MM.1S (cell line): ENCODE results near the gene PRKCZ.

ENCODE experiments used
- DNase-seq: peaks from one replicate; pipeline ENCODE4 v3.0.0-alpha.2; 2015
- H2AFZ ChIP-seq: fragments of 300-600 bp; sonication (generic); 2 replicates; pipeline ENCODE4 v1.6.0; 2016; ENCODE audit warnings: antibody characterized with exemption, low read length
- H3F3A ChIP-seq: fragments of 300-600 bp; sonication (generic); 2 replicates; pipeline ENCODE4 v1.6.1; 2016; ENCODE audit warnings: mild to moderate bottlenecking, antibody characterized with exemption, low read length, moderate library complexity, mixed read lengths; ENCODE audit not compliant: insufficient read depth
- H3K27ac ChIP-seq: fragments of 300-600 bp; sonication (generic); 2 replicates; pipeline ENCODE4 v1.5.1; 2016; ENCODE audit warnings: mild to moderate bottlenecking, low read length
- H3K27me3 ChIP-seq: fragments of 300-600 bp; sonication (generic); replicated peaks from 2 replicates; pipeline ENCODE4 v1.6.0; 2016; ENCODE audit warnings: low read length; ENCODE audit not compliant: insufficient read depth
- H3K36me3 ChIP-seq: fragments of 300-600 bp; sonication (generic); replicated peaks from 2 replicates; pipeline ENCODE4 v1.6.1; 2016; ENCODE audit warnings: mild to moderate bottlenecking, low read length, mixed read lengths; ENCODE audit not compliant: insufficient read depth
- H3K4me1 ChIP-seq: fragments of 300-600 bp; sonication (generic); 2 replicates; pipeline ENCODE4 v1.6.1; 2016; ENCODE audit warnings: low read length, mixed read lengths
- H3K4me2 ChIP-seq: fragments of 300-600 bp; sonication (generic); 2 replicates; pipeline ENCODE4 v1.6.0; 2016; ENCODE audit warnings: low read depth, low read length
- H3K4me3 ChIP-seq: fragments of 300-600 bp; sonication (generic); 2 replicates; pipeline ENCODE4 v1.5.1; 2016; ENCODE audit warnings: low read length, mixed read lengths
- H3K79me2 ChIP-seq: fragments of 300-600 bp; sonication (generic); 2 replicates; pipeline ENCODE4 v1.6.1; 2016; ENCODE audit warnings: mixed run types, low read length, mixed read lengths
- H3K9ac ChIP-seq: fragments of 300-600 bp; sonication (generic); 2 replicates; pipeline ENCODE4 v1.6.1; 2016; ENCODE audit warnings: low read length, mixed read lengths
- H3K9me2 ChIP-seq: fragments of 300-600 bp; sonication (generic); replicated peaks from 2 replicates; pipeline ENCODE4 v1.6.1; 2016; ENCODE audit warnings: mild to moderate bottlenecking, low read length, mixed read lengths; ENCODE audit not compliant: insufficient read depth
- H3K9me3 ChIP-seq: fragments of 300-600 bp; sonication (generic); replicated peaks from 2 replicates; pipeline ENCODE4 v1.6.1; 2016; ENCODE audit warnings: mild to moderate bottlenecking, low read length, mixed read lengths; ENCODE audit not compliant: insufficient read depth
- H4K20me1 ChIP-seq: fragments of 300-600 bp; sonication (generic); 2 replicates; pipeline ENCODE4 v1.6.1; 2016; ENCODE audit warnings: mild to moderate bottlenecking, low read length, moderate library complexity, mixed read lengths; ENCODE audit not compliant: insufficient read depth
- EZH2 ChIP-seq: fragments of 300-600 bp; sonication (generic); optimal IDR thresholded peaks from 2 replicates; pipeline ENCODE3; 2017; ENCODE audit warnings: low read depth, mild to moderate bottlenecking, antibody characterized with exemption, low read length, mixed read lengths
- EZH2phosphoT487 ChIP-seq: fragments of 300-600 bp; sonication (generic); IDR thresholded peaks from 2 replicates; pipeline ENCODE4 v1.6.1; 2018; ENCODE audit warnings: antibody characterized with exemption, low read length
- TF ChIP-seq, protein P1 (sequence below): fragments of 300-600 bp; sonication (generic); IDR thresholded peaks from 2 replicates; pipeline ENCODE4 v1.5.1; 2016; ENCODE audit warnings: antibody characterized with exemption, low read length, mixed read lengths

Gene PRKCZ

DNA sequence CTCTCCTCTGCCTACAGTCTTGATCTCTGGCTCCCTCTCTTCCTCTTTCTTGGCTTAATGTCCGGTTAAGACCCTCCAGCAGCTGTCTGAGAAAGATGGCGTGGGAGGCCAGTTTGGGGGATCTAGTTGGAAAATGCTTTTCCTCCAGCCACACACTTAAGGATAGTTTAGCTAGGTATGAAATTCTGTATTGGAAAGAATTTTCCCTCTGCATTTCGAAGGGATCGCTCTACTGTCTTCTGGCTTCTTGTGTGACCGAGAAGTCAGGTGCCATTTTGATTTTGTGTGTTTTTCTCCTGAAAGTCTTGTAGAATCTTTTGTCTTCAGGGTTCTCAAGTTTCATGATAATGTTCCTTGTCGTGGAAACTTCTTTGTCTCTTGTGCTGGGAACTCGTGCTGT lies 28.0 kb downstream of the PRKCZ start:
- H3K79me2 ChIP-seq = no peaks in the 10 kb centered on the region

DNA sequence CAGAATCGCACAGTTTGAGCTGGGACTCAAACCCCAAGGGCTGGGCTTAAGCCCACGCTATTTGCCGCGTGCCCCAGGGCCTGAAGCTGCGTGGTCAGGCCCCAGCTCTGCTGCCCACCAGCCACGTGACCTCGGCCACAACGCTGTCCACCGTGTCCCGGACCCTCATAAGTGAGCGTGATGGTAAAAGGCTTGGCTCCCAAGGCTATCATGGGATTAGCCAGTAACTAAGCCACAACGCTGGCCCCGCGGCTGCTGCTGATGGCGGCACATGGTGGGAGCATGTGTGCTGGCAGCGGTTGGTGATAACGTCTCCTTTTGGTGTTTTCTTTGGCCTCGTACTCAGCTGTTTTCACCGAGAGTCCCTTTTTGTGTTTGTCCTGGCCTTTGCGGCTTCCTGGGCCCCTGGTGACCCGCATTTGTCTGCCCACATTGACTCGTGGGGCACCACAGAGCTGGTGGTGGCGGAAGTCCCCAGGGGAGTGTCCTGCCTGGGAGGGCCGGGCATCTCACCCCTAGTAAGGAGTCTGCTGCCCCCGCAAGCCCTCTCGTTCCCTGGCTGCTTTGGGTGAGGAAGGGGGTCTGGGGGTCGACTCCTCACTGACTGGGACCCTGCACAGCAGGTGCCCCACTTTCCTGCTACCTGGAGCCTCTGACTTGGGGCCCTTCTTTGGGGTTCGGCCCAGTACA lies 29.3 kb downstream of the PRKCZ start:
- no peaks in the 10 kb centered on the region for H3K9me3 ChIP-seq
- no peak for DNase-seq
- no peak overlapping the region for H3K27ac ChIP-seq
- H3K9ac ChIP-seq = no peak overlapping the region
- H2AFZ ChIP-seq = no peak overlapping the region
- no peak overlapping the region for H3K4me3 ChIP-seq
- TF ChIP-seq, protein P1, sequence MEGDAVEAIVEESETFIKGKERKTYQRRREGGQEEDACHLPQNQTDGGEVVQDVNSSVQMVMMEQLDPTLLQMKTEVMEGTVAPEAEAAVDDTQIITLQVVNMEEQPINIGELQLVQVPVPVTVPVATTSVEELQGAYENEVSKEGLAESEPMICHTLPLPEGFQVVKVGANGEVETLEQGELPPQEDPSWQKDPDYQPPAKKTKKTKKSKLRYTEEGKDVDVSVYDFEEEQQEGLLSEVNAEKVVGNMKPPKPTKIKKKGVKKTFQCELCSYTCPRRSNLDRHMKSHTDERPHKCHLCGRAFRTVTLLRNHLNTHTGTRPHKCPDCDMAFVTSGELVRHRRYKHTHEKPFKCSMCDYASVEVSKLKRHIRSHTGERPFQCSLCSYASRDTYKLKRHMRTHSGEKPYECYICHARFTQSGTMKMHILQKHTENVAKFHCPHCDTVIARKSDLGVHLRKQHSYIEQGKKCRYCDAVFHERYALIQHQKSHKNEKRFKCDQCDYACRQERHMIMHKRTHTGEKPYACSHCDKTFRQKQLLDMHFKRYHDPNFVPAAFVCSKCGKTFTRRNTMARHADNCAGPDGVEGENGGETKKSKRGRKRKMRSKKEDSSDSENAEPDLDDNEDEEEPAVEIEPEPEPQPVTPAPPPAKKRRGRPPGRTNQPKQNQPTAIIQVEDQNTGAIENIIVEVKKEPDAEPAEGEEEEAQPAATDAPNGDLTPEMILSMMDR = no peak
- TF ChIP-seq EZH2phosphoT487 (no peak), EZH2 (no peak)
- no peaks in the 10 kb centered on the region for H4K20me1 ChIP-seq
- H3K9me2 ChIP-seq = no peaks in the 10 kb centered on the region
- H3F3A ChIP-seq = no peaks in the 10 kb centered on the region
- no peak overlapping the region for H3K4me2 ChIP-seq
- H3K36me3 ChIP-seq = no peaks in the 10 kb centered on the region
- H3K4me1 ChIP-seq = no peaks in the 10 kb centered on the region
- H3K79me2 ChIP-seq = no peaks in the 10 kb centered on the region
- H3K27me3 ChIP-seq = peaks cover 90% of the 10 kb centered on the region

More for the DNA sequence above, 28.0 kb downstream of the PRKCZ start:
- Histone ChIP-seq H3K9ac (no peak overlapping the region), H4K20me1 (no peaks in the 10 kb centered on the region), H3K36me3 (no peaks in the 10 kb centered on the region), H3K27me3 (peaks cover 90% of the 10 kb centered on the region), H3F3A (no peaks in the 10 kb centered on the region), H2AFZ (no peak overlapping the region), H3K9me2 (no peaks in the 10 kb centered on the region), H3K9me3 (no peaks in the 10 kb centered on the region), H3K4me1 (no peaks in the 10 kb centered on the region), H3K4me2 (no peak overlapping the region), H3K27ac (no peak overlapping the region), H3K4me3 (no peak overlapping the region)
- TF ChIP-seq EZH2phosphoT487 = no peak
- TF ChIP-seq, protein P1 = no peak
- TF ChIP-seq EZH2 = no peak
- no peak for DNase-seq

DNA sequence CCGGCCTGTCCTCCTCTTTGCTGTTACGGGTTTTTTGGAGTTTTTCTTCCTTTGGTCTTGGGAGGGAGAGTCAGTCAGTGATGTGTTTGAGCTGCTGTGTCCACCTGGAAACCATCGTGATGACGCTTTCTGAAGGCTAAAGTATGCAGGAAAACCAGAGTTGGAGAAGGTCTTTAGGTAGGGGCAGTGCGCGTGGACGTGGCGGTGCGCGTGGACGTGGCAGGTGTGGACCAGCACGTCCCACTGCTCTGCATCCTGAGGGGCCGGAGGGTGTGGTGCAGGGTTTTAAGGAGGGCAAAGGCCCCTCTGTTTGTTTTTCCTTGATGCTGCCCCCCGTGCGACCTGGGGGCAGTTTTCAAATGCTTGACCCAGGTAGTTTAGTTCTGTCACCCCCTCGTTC lies 29.9 kb downstream of the PRKCZ start:
- no peak overlapping the region for H2AFZ ChIP-seq
- no peak overlapping the region for H3K9ac ChIP-seq
- no peak overlapping the region for H3K4me2 ChIP-seq
- H3K9me2 ChIP-seq = no peaks in the 10 kb centered on the region
- no peaks in the 10 kb centered on the region for H4K20me1 ChIP-seq
- H3K36me3 ChIP-seq = no peaks in the 10 kb centered on the region
- no peak overlapping the region for H3K27ac ChIP-seq
- no peak for TF ChIP-seq EZH2phosphoT487
- no peak for TF ChIP-seq EZH2
- TF ChIP-seq, protein P1 = no peak
- no peaks in the 10 kb centered on the region for H3F3A ChIP-seq
- H3K4me3 ChIP-seq = no peak overlapping the region
- DNase-seq = no peak
- H3K9me3 ChIP-seq = no peaks in the 10 kb centered on the region
- H3K27me3 ChIP-seq = peaks cover 90% of the 10 kb centered on the region
- H3K4me1 ChIP-seq = no peaks in the 10 kb centered on the region
- H3K79me2 ChIP-seq = no peaks in the 10 kb centered on the region
